ENCODE measurements around the gene SPSB3.
"Not testable (repeated sequence)": the region's sequence is repeated elsewhere in the genome, so short reads cannot be mapped to it uniquely, and the experiment has no call there.

The SPSB3 gene

DNA sequence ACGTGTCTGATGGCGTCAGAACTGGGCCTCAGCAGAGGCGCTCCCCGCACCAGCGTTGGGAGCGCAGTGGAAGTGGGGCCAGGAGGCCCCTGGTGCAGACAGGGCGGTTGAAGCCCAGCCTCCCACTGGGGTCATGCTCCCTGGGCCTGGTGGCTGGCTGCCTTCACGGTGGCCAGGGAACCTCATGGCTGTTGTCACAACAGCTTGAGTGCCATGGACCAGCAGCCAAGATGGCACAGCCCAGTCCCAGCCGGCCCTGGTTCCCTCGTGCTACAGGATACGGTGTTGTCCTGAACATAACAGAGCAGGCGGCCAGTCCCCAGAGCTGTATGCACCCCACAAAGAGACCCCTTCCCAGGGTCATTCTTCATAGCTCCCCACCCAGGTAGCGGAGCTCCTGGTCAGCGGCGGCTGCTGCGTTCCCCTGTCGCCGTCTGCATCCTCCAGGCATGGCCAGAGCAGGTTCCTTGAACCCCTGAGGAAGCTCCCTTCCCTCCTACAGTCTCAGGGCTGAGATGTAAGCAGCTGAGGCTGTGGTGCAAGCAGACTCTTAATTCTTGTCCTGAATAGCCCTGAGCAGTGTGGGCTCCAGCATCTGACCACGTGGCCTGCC, 40.7 kb downstream of the SPSB3 start:
- DNase-seq (ENCODE audit: low spot score): no peak

DNA sequence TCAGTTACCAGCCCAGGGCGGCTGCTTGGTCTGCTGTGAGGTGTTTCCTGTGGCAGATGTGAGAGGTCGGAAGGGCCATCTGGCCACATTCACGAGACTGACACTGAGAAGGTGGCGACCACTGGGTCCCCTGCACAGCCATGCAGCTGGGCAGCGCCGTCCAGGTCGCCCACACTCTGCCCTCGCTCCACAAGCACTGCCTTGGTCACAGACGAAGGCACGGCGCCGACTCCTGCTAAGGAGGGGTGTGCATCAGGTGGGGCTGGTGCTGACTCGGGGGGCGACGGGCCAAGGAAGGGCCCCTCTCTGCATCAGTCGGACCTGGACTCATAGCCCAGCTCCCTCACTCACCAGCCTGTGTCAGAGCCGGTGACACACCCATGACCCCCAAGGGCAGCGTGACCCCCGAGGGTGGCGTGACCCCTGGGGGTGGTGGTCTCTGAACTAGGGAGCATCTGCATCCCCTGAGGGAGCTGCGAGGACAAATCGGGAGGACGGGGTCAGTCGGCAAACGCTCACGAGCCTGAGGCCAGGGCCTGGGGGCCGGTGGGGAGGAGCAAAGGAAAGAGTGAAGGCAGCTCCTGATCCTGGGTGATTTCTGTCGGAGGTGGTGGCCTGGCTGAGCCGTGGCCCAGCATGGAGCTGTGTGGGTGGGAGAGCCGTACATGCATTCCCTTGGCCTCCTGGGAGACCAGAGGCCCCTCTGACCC, 41.4 kb downstream of the SPSB3 start:
- no peak for DNase-seq (ENCODE audit: low spot score)

DNA sequence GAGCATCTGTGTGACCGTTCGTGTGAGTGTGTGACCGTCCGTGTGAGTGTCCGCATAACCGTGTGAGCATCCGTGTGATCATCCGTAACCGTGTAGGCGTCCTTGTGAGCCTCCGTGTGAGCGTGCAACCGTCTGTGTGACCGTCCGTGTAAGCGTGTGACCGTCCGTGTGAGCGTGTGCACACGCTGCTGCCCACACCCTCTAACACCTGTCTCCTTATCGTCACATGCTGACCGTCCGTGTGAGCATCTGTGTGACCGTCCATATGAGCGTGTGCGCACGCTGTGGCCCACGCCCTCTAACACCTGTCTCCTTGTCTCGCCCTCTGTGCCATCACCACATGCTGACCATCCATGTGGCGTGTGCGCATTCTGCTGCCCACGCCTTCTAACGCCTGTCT, 42.1 kb downstream of the SPSB3 start:
- no peak for DNase-seq (ENCODE audit: low spot score)

DNA sequence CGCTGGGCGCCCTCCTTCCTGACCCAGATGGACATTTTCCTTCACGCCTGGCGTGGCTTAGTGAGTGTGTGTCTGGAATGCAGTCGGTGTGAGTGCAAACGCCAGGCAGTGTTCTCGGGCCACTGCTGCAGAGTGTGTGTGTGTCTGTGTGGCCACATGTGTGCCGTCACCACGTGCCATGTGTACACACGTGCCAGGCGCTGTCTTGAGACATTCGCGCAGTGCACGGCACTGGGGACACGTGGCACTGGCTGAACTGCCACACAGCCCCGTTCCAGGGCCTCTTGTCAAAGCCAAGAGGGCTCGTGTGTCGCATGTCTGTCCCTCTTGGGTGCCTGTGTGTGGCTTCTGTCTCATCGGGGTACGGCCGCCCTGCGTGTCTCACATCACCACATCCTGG, 47.6 kb downstream of the SPSB3 start:
- DNase-seq (ENCODE audit: low spot score): no peak

DNA sequence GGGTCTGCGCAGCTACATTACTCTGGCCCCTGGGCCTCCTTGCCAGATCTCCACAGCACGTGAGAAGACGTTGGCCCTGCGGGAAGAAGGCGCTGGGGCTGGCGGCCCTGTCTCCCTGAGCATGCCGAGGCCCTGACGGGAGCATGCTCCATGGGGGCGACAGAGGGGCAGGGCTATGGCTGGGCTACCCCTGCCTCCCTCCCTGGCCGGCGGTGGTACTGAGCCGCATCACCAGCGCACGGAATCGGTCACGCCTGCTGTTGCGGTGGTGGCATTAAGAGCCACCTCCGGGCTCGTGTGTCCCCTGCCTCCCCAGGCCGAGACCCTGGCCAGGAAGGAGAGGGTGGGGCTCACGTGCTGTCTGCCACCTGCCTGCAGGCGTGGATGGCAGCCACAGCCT, 48.2 kb downstream of the SPSB3 start:
- DNase-seq (ENCODE audit: low spot score): no peak

DNA sequence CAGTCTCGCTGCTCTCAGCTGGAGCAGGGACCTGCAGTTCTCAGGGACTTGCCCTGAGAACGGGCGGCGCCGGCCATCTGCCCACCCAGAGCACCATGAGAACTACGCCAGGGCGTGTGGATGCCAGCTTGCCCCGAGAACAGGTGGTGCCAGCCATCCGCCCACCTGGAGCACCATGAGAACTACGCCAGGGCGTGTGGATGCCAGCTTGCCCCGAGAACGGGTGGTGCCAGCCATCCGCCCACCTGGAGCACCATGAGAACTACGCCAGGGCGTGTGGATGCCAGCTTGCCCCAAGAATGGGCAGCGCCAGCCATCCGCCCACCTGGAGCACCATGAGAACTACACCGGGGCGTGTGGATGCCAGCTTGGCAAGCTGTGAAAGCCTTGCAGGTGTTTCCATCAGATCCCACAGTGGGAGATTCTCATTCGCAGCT, 49.8 kb downstream of the SPSB3 start:
- DNase-seq (ENCODE audit: low spot score): not testable (repeated sequence)

DNA sequence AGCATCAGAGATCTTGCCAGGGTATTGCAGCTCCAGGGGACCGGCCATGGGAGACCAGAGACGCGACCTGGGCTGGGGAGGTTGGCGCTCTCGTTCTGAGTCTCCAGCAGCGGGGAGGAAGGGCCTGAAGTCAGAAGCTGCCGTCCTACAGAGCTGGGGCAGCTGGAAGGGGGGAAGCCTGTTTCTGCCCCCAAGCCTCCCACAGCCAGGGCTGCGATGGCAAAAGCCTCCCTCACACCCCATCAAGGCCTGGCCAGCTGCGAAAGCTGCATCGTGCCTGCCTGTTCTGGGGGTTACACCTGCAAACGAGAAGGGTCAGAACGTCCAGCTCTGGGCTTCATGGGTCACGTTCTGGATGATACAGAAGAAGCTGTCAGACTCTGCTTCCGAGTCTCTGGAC, 50.3 kb downstream of the SPSB3 start:
- no peak for DNase-seq (ENCODE audit: low spot score)

DNA sequence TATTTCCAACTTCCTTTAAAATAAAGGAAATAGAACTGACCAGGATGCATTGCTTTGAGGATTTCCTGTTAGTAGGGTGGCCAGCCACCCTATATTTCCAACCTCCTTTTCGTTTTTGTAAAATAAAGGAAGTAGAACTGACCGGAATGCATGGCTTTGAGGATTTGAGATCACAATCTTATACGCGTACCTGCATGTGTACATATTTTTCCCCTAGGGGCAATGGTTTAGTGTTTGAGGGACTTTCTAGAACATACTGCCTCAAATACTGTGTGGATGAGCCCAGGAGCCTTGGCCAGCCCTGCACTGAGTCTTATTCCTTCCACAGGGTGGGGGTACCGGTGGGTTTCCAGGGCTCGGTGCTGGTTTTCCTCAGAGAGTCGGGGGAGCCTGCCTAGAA, 50.8 kb downstream of the SPSB3 start:
- no peak for DNase-seq (ENCODE audit: low spot score)

DNA sequence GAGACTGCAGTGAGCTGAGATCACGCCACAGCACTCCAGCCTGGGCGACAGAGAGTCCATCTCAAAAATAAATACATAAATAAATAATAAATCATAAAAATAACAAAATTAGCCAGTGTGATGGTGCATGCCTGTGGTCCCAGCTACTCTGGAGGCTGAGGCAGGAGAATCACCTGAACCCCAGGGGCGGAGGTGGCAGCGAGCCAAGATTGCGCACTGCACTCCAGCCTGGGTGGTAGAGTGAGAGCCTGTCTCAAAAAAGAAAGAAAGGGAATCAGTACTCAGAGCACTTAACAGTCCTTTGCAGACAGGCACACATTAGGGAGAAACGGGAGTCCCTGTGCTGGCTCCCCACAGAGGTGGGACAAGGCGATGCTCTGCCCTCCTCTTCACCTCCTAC, 51.3 kb downstream of the SPSB3 start:
- no peak for DNase-seq (ENCODE audit: low spot score)

DNA sequence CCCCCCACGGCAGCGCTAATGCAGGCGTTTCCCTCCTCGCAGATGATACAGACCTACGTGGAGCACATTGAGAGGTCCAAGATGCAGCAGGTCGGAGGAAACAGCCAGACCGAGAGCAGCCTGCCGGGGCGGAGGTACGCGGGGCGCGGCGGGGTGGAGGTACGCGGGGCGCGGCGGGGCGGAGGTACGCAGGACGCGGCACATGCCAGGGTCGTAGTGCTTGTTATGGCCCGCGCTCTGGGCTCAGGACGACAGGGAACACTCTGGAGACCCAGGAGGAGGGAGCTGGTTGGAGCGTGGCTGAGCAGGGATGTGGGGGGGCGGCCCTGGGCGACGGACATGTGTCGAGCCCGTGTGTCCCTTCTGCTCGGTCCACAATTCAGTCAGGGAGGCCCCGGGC, 52.9 kb downstream of the SPSB3 start:
- no peak for DNase-seq (ENCODE audit: low spot score)

DNA sequence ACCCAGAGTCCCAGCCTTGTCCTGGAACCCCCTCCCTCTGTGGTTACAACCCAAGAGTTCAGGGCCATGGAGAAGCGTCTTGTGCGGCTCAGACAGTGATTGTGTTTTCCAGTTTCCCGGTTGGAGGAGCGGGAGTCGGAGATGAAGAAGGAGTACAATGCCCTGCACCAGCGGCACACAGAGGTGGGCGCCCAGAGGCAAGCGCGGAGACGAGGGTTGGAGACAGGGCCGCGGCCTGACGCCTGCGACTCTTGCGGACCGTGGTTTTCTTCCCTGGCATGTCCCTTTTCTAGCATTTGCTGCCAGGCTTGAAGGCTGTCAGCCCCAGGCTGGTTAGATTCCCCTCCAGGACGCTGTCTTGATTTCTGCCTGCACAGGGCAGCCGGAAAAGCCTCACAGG, 53.3 kb downstream of the SPSB3 start:
- no peak for DNase-seq (ENCODE audit: low spot score)

DNA sequence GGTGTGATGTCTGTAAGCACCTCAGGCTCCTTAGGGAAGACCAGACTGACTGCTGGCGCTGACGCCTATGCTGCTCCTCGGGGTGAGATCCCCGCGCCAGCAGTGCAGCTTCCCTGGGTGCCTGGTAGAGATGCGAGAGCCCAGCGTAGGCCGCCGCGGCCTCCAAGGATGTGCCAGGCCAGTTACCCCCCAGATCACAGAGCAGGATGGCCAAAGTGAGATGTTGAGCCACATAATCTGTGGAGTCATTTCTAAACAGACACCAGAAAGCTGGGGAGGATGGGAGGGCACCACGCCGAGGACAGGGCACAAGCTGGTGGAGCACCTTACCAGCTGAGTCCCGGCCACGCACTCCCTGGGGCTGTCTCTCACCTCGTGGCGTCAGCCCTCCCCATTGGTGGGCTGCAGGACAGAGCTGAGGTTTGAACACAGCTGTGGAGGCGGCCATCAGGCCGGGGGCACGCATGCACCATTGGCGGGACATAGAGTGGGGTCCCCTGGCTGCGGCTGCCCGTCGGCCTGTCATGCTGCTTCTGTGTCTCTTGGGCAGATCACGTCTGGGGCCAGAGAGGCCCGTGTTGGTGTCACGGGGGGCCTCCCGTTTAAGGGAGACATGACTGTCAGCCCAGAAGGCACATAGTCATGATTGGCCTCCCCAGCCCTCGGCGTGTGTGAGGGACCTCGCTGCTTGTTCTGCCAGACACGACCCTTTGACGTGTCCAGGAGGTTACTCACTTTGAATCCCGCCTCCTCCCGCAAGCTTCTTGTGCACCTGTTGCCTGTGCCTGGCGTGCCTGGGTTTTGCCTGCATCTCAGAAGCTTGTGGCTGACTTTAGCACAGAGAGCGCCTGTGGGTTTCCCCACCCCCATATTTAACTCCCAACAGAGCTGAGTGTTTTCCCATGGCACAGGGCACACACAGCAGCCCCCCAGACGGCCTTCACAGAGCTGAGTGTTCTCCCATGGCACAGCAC, 54.4 kb downstream of the SPSB3 start:
- no peak for DNase-seq (ENCODE audit: low spot score)
